HG03196 (cell line): ENCODE results near the gene CUTC.
A peak's percentile ranks its signal among the peaks of the same experiment; 100 is the strongest.
"Not testable (repeated sequence)": the region's sequence is repeated elsewhere in the genome, so short reads cannot be mapped to it uniquely, and the experiment has no call there.

Experiments
- ATAC-seq: cut with Tn5 transposase; IDR thresholded peaks from one replicate; pipeline ENCODE4 v1.9.1; 2021; ENCODE audit not compliant: unreplicated experiment

Gene CUTC

GRCh38 chr10:99732033-99732842 lies at the start of gene CUTC, which contains the start of gene COX15:
Gene CUTC (plus strand): TSS chr10:99732234. CDS start chr10:99732349, 115 bp downstream.
Gene COX15 (minus strand): TSS chr10:99732127. CDS start chr10:99732049, 78 bp downstream.
- ATAC-seq: peak; percentile 88

- no peak for ATAC-seq
Observed at GRCh38 chr10:99682752-99683151, 49.3 kb upstream of the CUTC start.

GRCh38 chr10:99685597-99685967 lies 46.5 kb upstream of the CUTC start:
- peak; percentile 95 for ATAC-seq

- no peak for ATAC-seq
Observed at GRCh38 chr10:99689461-99689860, 42.6 kb upstream of the CUTC start.

GRCh38 chr10:99693933-99694583 lies 38.0 kb upstream of the CUTC start:
- no peak for ATAC-seq

- ATAC-seq: no peak
Observed at GRCh38 chr10:99695761-99696160, 36.3 kb upstream of the CUTC start.

- no peak for ATAC-seq
Observed at GRCh38 chr10:99698504-99699080, 33.4 kb upstream of the CUTC start.

GRCh38 chr10:99700649-99701048 lies 31.4 kb upstream of the CUTC start:
- ATAC-seq: no peak

- ATAC-seq: no peak
Observed at GRCh38 chr10:99708428-99709012, 23.5 kb upstream of the CUTC start.

GRCh38 chr10:99709480-99710229 lies 22.4 kb upstream of the CUTC start:
- peak; percentile 72 for ATAC-seq

GRCh38 chr10:99711129-99711719 lies 20.8 kb upstream of the CUTC start:
- no peak for ATAC-seq

- no peak for ATAC-seq
Observed at GRCh38 chr10:99714446-99714845, 17.6 kb upstream of the CUTC start.

GRCh38 chr10:99720387-99720786 lies 11.6 kb upstream of the CUTC start:
- no peak for ATAC-seq

- ATAC-seq: no peak
Observed at GRCh38 chr10:99730026-99730425, 2.0 kb upstream of the CUTC start.

GRCh38 chr10:99731306-99732032 lies 565 bp upstream of the CUTC start:
- peak; percentile 33 for ATAC-seq

GRCh38 chr10:99733366-99733765 lies 1.3 kb downstream of the CUTC start:
- ATAC-seq: no peak

- not testable (repeated sequence) for ATAC-seq
Observed at GRCh38 chr10:99734111-99734510, 2.1 kb downstream of the CUTC start.

- no peak for ATAC-seq
Observed at GRCh38 chr10:99740260-99740659, 8.2 kb downstream of the CUTC start.

- ATAC-seq: no peak
Observed at GRCh38 chr10:99740933-99741559, 9.0 kb downstream of the CUTC start.
